Measurements from ENCODE around the gene CASR. TPM values are rescaled to one million over a fixed set of nuclear protein-coding genes. Genes with fewer than 3 reads are reported as not detected.
"Not testable (repeated sequence)": the region's sequence is repeated elsewhere in the genome, so short reads cannot be mapped to it uniquely, and the experiment has no call there.

Gene CASR
- total RNA-seq, result under 1 TPM in 1 of 4 donors, not detected in 3; 0.04 TPM

GRCh38 chr3:122183521-122183892 lies at the start of gene CASR:
TSS of gene CASR (plus strand) at chr3:122183668. CDS start at chr3:122254190, 70,522 bp downstream.
- no peak for TF ChIP-seq EP300 (IDR thresholded peaks at IDR 0.05)
- TF ChIP-seq CTCF (IDR thresholded peaks at IDR 0.05), result no peak
- no peak for TF ChIP-seq POLR2AphosphoS5 (IDR thresholded peaks at IDR 0.05)
- TF ChIP-seq POLR2A (IDR thresholded peaks at IDR 0.05), result no peak
- Histone ChIP-seq H3K36me3 (no peaks in the 10 kb centered on the region), H3K27ac (no peak within 1 kb of the TSS), H3K4me3 (peak within 1 kb of the TSS in 1 of 2 donors; percentile 26), H3K9me3 (no peaks in the 10 kb centered on the region), H3K4me1 (peaks cover 0 to 11% (median 0%) of the 10 kb centered on the region in 3 donors), H3K27me3 (peaks cover 75% of the 10 kb centered on the region)
- no peak for ATAC-seq
- WGBS, 2 donors (ENCODE audit: low coverage in 1 of 2), result 0 to 5% methylated on average over 7 to 13 of the region's 14 CpGs

GRCh38 chr3:122146466-122146865 lies 37.0 kb upstream of the CASR start:
- H3K36me3 ChIP-seq, result no peaks in the 10 kb centered on the region
- TF ChIP-seq EP300 (IDR thresholded peaks at IDR 0.05), result no peak
- TF ChIP-seq CTCF (IDR thresholded peaks at IDR 0.05), result no peak
- TF ChIP-seq POLR2A (IDR thresholded peaks at IDR 0.05), result no peak
- no peak for TF ChIP-seq POLR2AphosphoS5 (IDR thresholded peaks at IDR 0.05)
- no peaks in the 10 kb centered on the region for H3K27me3 ChIP-seq
- 86 to 91% methylated on average over 1 to 2 of the region's 3 CpGs for WGBS, 2 donors (ENCODE audit: low coverage in 1 of 2)
- H3K4me1 ChIP-seq, result no peaks in the 10 kb centered on the region
- H3K4me3 ChIP-seq, result no peak overlapping the region
- H3K9me3 ChIP-seq, result peaks cover 0 to 13% (median 0%) of the 10 kb centered on the region in 3 donors
- no peak for ATAC-seq
- no peak overlapping the region for H3K27ac ChIP-seq

GRCh38 chr3:122148941-122149627 lies 34.4 kb upstream of the CASR start:
- TF ChIP-seq POLR2A (IDR thresholded peaks at IDR 0.05), result no peak
- no peak for TF ChIP-seq CTCF (IDR thresholded peaks at IDR 0.05)
- no peak for TF ChIP-seq POLR2AphosphoS5 (IDR thresholded peaks at IDR 0.05)
- WGBS, 2 donors (ENCODE audit: low coverage in 1 of 2), result 24 to 58% methylated on average over 2 of the region's 2 CpGs
- Histone ChIP-seq H3K4me3 (no peak overlapping the region), H3K27me3 (no peaks in the 10 kb centered on the region), H3K9me3 (peaks cover 0 to 10% (median 0%) of the 10 kb centered on the region in 3 donors), H3K4me1 (no peaks in the 10 kb centered on the region), H3K36me3 (no peaks in the 10 kb centered on the region), H3K27ac (no peak overlapping the region)
- ATAC-seq, result no peak

- H3K27me3 ChIP-seq, result no peaks in the 10 kb centered on the region
- no peaks in the 10 kb centered on the region for H3K36me3 ChIP-seq
- 56 to 86% methylated on average over 2 of the region's 2 CpGs for WGBS, 2 donors (ENCODE audit: low coverage in 1 of 2)
- no peak for TF ChIP-seq POLR2A (IDR thresholded peaks at IDR 0.05)
- TF ChIP-seq POLR2AphosphoS5 (IDR thresholded peaks at IDR 0.05), result no peak
- no peak for TF ChIP-seq CTCF (IDR thresholded peaks at IDR 0.05)
- no peak for TF ChIP-seq EP300 (IDR thresholded peaks at IDR 0.05)
- no peaks in the 10 kb centered on the region for H3K4me1 ChIP-seq
- H3K4me3 ChIP-seq, result no peak overlapping the region
- H3K9me3 ChIP-seq, result peaks cover 0 to 32% (median 0%) of the 10 kb centered on the region in 3 donors
- no peak for ATAC-seq
- no peak overlapping the region for H3K27ac ChIP-seq
Observed at GRCh38 chr3:122151480-122151879, 32.0 kb upstream of the CASR start.

- not testable (repeated sequence) for H3K36me3 ChIP-seq, ATAC-seq, H3K27me3 ChIP-seq, H3K27ac ChIP-seq, H3K4me1 ChIP-seq, H3K4me3 ChIP-seq
- peaks cover 0 to 18% (median 0%) of the 10 kb centered on the region in 3 donors for H3K9me3 ChIP-seq
- WGBS, 2 donors (ENCODE audit: low coverage in 1 of 2), result no CpG with 5 or more reads among the region's 31 CpGs
Observed at GRCh38 chr3:122164983-122165382, 18.5 kb upstream of the CASR start.

All from gastroesophageal sphincter (tissue), 4 donors.